ENCODE data around the gene C15orf62. TPM values are rescaled to one million over a fixed set of nuclear protein-coding genes. Genes with fewer than 3 reads are reported as not detected.

C15orf62 gene
- total RNA-seq, 1 experiment from 2014 or later: 12.0 TPM

DNA sequence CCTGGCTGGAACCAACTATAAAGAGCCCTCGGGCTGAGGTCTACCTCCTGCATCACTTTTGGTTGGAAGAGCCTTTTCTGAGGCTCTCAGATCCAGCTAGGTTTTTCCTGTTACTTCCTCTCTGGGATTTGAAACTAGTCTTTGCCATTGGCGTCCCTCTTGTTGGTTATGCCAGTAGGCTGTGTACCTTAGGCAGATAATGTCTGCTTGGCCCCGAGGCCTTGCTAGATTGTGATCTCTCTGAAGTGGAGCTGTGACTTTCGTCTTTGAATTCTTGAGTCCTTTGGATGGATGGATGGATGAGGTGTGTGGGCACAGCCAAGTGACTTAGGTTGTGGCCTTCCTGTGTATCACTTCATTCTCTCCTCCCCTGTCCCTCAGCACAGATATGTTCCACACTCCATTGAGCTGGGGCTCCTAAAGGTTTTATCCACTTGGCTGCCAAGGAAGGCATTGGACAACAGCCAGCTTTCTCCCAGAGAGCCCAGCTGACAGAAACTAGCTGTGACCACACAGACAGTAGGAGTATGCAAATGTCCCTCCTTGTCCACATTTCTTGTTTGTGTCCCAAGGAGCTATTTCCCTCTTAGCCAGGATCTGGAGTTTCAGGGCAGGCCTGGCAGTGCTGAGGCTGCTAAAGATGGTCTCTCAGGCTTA lies 45.4 kb downstream of the C15orf62 start:
- no peak for DNase-seq (ENCODE audit: low spot score)

DNA sequence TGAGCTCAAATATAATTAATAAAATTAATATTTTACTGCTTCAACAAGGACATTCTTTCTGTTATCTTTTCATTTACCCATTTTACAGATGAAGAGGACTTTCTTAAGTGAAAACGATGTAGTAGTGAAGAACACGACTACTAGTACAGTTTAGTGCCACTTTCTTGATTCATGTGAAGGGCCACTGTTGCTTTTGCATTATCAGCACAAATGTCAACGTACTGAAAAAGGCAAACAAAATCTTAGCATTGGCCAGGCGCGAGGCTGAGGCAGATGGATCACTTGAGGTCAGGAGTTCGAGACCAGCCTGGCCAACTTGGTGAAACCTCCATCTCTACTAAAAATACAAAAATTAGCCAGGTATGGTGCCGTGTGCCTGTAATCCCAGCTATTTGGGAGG lies 49.3 kb downstream of the C15orf62 start:
- DNase-seq (ENCODE audit: low spot score): no peak

DNA sequence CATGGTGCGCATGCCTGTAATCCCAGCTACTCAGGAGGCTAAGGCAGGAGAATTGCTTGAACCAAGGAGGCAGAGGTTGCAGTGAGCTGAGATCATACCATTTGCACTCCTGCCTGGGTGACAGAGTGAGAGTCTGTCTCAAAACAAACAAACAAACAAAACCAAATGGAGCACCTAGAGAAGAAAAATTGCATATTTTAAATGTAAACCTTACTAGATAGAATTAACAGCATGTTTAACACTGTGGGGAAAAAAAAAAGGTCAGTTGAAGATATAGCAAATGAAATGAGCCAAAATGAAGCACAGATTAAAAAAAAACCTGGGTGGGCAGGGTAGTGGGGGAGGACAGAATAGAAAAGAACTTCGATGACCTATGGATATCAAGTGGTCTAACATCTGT lies 51.4 kb downstream of the C15orf62 start:
- no peak for DNase-seq (ENCODE audit: low spot score)

Small RNAs within 50 kb of the gene (small RNA-seq; reads per million reads assigned to genes)
- gene SUMO2P15: not detected

Other genes with a start within 250 kb of the C15orf62 start
- gene CCDC32, start 204.9 kb upstream of the C15orf62 start, total RNA-seq (2014; rRNA removed; shearing (Covaris generic)): 19.6 and 21.7 TPM in 2 replicates
- gene RPUSD2, start 200.7 kb upstream of the C15orf62 start, total RNA-seq (2014; rRNA removed; shearing (Covaris generic)): 26.7 and 38.7 TPM in 2 replicates
- 13.1 and 17.7 TPM in 2 replicates for gene KNL1, start 175.7 kb upstream of the C15orf62 start, total RNA-seq (2014; rRNA removed; shearing (Covaris generic))
- 15.7 and 16.1 TPM in 2 replicates for gene RAD51, start 74.8 kb upstream of the C15orf62 start, total RNA-seq (2014; rRNA removed; shearing (Covaris generic))
- gene RMDN3, start 14.7 kb upstream of the C15orf62 start, total RNA-seq (2014; rRNA removed; shearing (Covaris generic)): 33.2 and 35.7 TPM in 2 replicates
- 327 and 329 TPM in 2 replicates for gene GCHFR, start 5.9 kb upstream of the C15orf62 start, total RNA-seq (2014; rRNA removed; shearing (Covaris generic))
- 66.0 and 68.6 TPM in 2 replicates for gene ZFYVE19, start 37.1 kb downstream of the C15orf62 start, total RNA-seq (2014; rRNA removed; shearing (Covaris generic))
- 47.9 and 53.5 TPM in 2 replicates for gene DNAJC17, start 37.5 kb downstream of the C15orf62 start, total RNA-seq (2014; rRNA removed; shearing (Covaris generic))
- 2.5 and 6.1 TPM in 2 replicates for gene PPP1R14D, start 58.7 kb downstream of the C15orf62 start, total RNA-seq (2014; rRNA removed; shearing (Covaris generic))
- 481 and 534 TPM in 2 replicates for gene SPINT1, start 74.1 kb downstream of the C15orf62 start, total RNA-seq (2014; rRNA removed; shearing (Covaris generic))
- gene RHOV, start 104.3 kb downstream of the C15orf62 start, total RNA-seq (2014; rRNA removed; shearing (Covaris generic)): 30.4 and 33.5 TPM in 2 replicates
- 66.8 and 75.8 TPM in 2 replicates for gene VPS18, start 124.5 kb downstream of the C15orf62 start, total RNA-seq (2014; rRNA removed; shearing (Covaris generic))
- 3.8 and 4.4 TPM in 2 replicates for gene DLL4, start 159.4 kb downstream of the C15orf62 start, total RNA-seq (2014; rRNA removed; shearing (Covaris generic))
- gene CHAC1, start 183.5 kb downstream of the C15orf62 start, total RNA-seq (2014; rRNA removed; shearing (Covaris generic)): 13.6 and 16.6 TPM in 2 replicates

Data from HT-29 (cell line).